Thyroid gland (tissue), 4 donors: Measurements from ENCODE around the gene DIP2A.

Experiments
- POLR2A ChIP-seq, 2 donors: fragments of 450-650 bp; IDR thresholded peaks; one replicate each; pipeline ENCODE4 v1.6.1; 2017; ENCODE audit warnings: antibody characterized with exemption in 2 of 2, mild to moderate bottlenecking in 2 of 2, moderate library complexity in 1 of 2
- TF ChIP-seq, protein P1 (sequence below), 6 experiments: fragments of 200-600 bp in 3 of 6; fragments of 450-650 bp in 3 of 6; sonication (generic) in 3 of 6; IDR thresholded peaks; one replicate each; pipeline ENCODE4 v1.5.1; 2016 to 2019; ENCODE audit warnings: antibody characterized with exemption in 6 of 6, mild to moderate bottlenecking in 2 of 6, inconsistent platforms in 1 of 6, moderate library complexity in 1 of 6

GRCh38 chr21:46458315-46459023 is at the start of gene DIP2A:
- TF ChIP-seq, protein P1, sequence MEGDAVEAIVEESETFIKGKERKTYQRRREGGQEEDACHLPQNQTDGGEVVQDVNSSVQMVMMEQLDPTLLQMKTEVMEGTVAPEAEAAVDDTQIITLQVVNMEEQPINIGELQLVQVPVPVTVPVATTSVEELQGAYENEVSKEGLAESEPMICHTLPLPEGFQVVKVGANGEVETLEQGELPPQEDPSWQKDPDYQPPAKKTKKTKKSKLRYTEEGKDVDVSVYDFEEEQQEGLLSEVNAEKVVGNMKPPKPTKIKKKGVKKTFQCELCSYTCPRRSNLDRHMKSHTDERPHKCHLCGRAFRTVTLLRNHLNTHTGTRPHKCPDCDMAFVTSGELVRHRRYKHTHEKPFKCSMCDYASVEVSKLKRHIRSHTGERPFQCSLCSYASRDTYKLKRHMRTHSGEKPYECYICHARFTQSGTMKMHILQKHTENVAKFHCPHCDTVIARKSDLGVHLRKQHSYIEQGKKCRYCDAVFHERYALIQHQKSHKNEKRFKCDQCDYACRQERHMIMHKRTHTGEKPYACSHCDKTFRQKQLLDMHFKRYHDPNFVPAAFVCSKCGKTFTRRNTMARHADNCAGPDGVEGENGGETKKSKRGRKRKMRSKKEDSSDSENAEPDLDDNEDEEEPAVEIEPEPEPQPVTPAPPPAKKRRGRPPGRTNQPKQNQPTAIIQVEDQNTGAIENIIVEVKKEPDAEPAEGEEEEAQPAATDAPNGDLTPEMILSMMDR (IDR thresholded peaks at IDR 0.05): no peak
- TF ChIP-seq POLR2A (IDR thresholded peaks at IDR 0.05): peak; percentile 31 to 88
